HepG2 (cell line): ENCODE results near the gene COX10. TPM values are rescaled to one million over a fixed set of nuclear protein-coding genes. Genes with fewer than 3 reads are reported as not detected.
"Not testable (repeated sequence)": the region's sequence is repeated elsewhere in the genome, so short reads cannot be mapped to it uniquely, and the experiment has no call there.

Experiments used
- ATAC-seq: fragments of 200-7000 bp; cut with Tn5 transposase; 3 replicates; pipeline ENCODE4 v1.9.1; 2020; ENCODE audit warnings: mild to moderate bottlenecking, moderate library complexity
- BruUV-seq: library from RNA; stranded (reverse); fragments of 400-500 nt; replicated peaks from 2 replicates; lab custom pipeline; 2021; lab: Mats Ljungman, UMichigan
- CTCF ChIA-PET: fragments of 300-600 bp; formaldehyde crosslinking; extraction: SDS; loops from one replicate; lab custom pipeline; 2021; ENCODE audit warnings: low total read pairs, inconsistent platforms, low intra/inter-chr PET ratio; lab: Yijun Ruan, JAX
- POLR2A ChIA-PET: fragments of 350-600 bp; sonication (Branson Sonifier 250); formaldehyde crosslinking; loops from one replicate; lab custom pipeline; 2020; ENCODE audit warnings: antibody characterized with exemption, inconsistent platforms; lab: Yijun Ruan, JAX
- DNase-seq: peaks from one replicate; pipeline ENCODE4 v3.0.0-alpha.2; 2015; ENCODE audit warnings: low spot score
- FAIRE-seq: peaks from 3 replicates; lab custom pipeline; 2011; peaks lifted over from hg19 to GRCh38; lab: Jason Lieb, UNC
- H2AFZ ChIP-seq: one replicate; pipeline ENCODE4 v1.6.1; 2011; ENCODE audit warnings: low read length, inconsistent platforms
- H3K27ac ChIP-seq: fragments of 300-600 bp; 3 replicates; pipeline ENCODE4 v1.8.0; 2011; ENCODE audit warnings: mixed run types, mild to moderate bottlenecking, mixed read lengths, low read length, inconsistent platforms; ENCODE audit not compliant: insufficient read depth; ENCODE audit errors: extremely low read length
- H3K27me3 ChIP-seq, 2 experiments: fragments of 200-600 bp in 1 of 2; 2 replicates in 1 of 2; 3 replicates in 1 of 2; pipeline versions ENCODE4 v1.6.0 to v1.8.0; 2011; ENCODE audit warnings: low read length in 2 of 2, mild to moderate bottlenecking in 2 of 2, moderate library complexity in 2 of 2, inconsistent platforms in 1 of 2; ENCODE audit not compliant: insufficient read depth in 2 of 2, control insufficient read depth in 1 of 2
- H3K36me3 ChIP-seq, 2 experiments: fragments of 200-600 bp in 1 of 2; replicated peaks in 1 of 2; 2 replicates in 1 of 2; 3 replicates in 1 of 2; pipeline versions ENCODE4 v1.5.1 to v1.8.0; 2011; ENCODE audit warnings: low read length in 2 of 2, inconsistent platforms in 1 of 2; ENCODE audit not compliant: insufficient read depth in 2 of 2, control insufficient read depth in 1 of 2
- H3K4me1 ChIP-seq: 2 replicates; pipeline ENCODE4 v1.5.1; 2012; ENCODE audit warnings: low read length, inconsistent platforms; ENCODE audit not compliant: insufficient read depth
- H3K4me2 ChIP-seq: 2 replicates; pipeline ENCODE4 v1.6.0; 2011; ENCODE audit warnings: low read depth, low read length, inconsistent platforms
- H3K4me3 ChIP-seq, 3 experiments: fragments of 200-600 bp in 1 of 3; sonication (generic), shearing (Covaris generic) in 1 of 3; replicated peaks in 1 of 3; 2 replicates each; pipeline ENCODE4 v1.5.1; 2011 to 2016; ENCODE audit warnings: low read length in 3 of 3, inconsistent platforms in 2 of 3, low read depth in 2 of 3, mild to moderate bottlenecking in 2 of 3, control low read depth in 1 of 3, mixed read lengths in 1 of 3; ENCODE audit not compliant: insufficient read depth in 1 of 3
- H3K79me2 ChIP-seq: one replicate; pipeline ENCODE4 v1.6.1; 2011; ENCODE audit warnings: low read length, inconsistent platforms; ENCODE audit not compliant: insufficient read depth
- H3K9ac ChIP-seq: 2 replicates; pipeline ENCODE4 v1.6.0; 2011; ENCODE audit warnings: mild to moderate bottlenecking, low read depth, low read length, inconsistent platforms; ENCODE audit not compliant: insufficient read depth
- H3K9me3 ChIP-seq: 2 replicates; pipeline ENCODE4 v1.5.1; 2012; ENCODE audit warnings: mild to moderate bottlenecking, low read length
- H4K20me1 ChIP-seq: 2 replicates; pipeline ENCODE4 v1.6.0; 2011; ENCODE audit warnings: inconsistent platforms, mild to moderate bottlenecking, low read length, moderate library complexity; ENCODE audit not compliant: insufficient read depth
- MAFK ChIP-seq, 2 experiments: IDR thresholded peaks in 1 of 2; conservative IDR thresholded peaks in 1 of 2; 2 replicates each; pipeline ENCODE4 v1.6.1; 2011; ENCODE audit warnings: improper control_type of control experiment in 2 of 2, low read length in 2 of 2
- WGBS: methylation state at CpG from one replicate; pipeline ENCODE4 v1.1.6; 2017; ENCODE audit warnings: low lambda C conversion rate; 5-methylcytosine and 5-hydroxymethylcytosine counted together
- in situ Hi-C: cut with HindIII; loops from 2 replicates; pipeline ENCODE4 v1.10.0; 2017; ENCODE audit warnings: low pct_unique_long_range_greater_than_20kb; ENCODE audit not compliant: extremely low pct_ligation_motif_present
- intact Hi-C: fragments of 100-400 bp; cut with micrococcal nuclease; formaldehyde crosslinking; loops from one replicate; pipeline ENCODE4 v1.10.0; 2022; ENCODE audit not compliant: unreplicated experiment
- polyA plus RNA-seq, 8 experiments: library from polyadenylated mRNA; depleted of rRNA in 3 of 8; stranded (reverse) in 7 of 8; unstranded in 1 of 8; fragments of >200 nt; fragmentation: Illumina TruSeq in 4 of 8; extraction: Trizol in 4 of 8; gene quantifications; 2 replicates each; pipeline versions ENCODE4 v1.2.1 to v1.2.3, GENCODE V29; 2011 to 2016; ENCODE audit warnings: low read depth in 4 of 8, missing spikeins in 1 of 8, mixed read lengths in 1 of 8; ENCODE audit not compliant: insufficient read depth in 1 of 8
- total RNA-seq, 5 experiments: library from RNA; depleted of rRNA; stranded (reverse); fragments of >200 nt; fragmentation: Illumina TruSeq; extraction: Trizol; gene quantifications; 2 replicates each; pipeline ENCODE4 v1.2.3, GENCODE V29; 2016; ENCODE audit warnings: low read depth in 1 of 5

COX10 gene
- total and polyA plus RNA-seq, 2 of the 13 experiments (the other 11 are each of a cell fraction or from before 2014, with no cell fraction given) = 13.9 to 20.1 TPM

DNA sequence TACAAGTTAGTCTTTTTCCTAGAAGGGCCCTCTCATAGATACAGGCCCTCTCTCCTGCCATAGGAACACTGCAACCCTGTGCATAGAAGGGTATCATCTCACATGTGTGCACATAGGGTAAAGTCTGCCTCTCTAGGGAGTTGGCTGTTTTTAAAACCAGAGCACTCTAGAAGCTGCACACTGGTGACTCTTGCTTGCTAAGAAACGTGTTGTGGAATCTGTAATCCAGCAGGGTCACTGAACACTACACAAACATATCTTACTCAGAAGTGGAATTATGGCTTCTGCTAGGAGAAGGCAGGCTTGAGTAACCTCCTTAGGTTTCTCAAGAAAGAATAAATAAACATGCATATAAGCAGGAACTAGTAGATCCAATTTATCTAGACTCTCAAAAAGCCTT lies 121.5 kb downstream of the COX10 start:
- H2AFZ ChIP-seq, POLR2A ChIA-PET, H3K9me3 ChIP-seq, H3K27me3 ChIP-seq, H3K79me2 ChIP-seq, H3K4me3 ChIP-seq, ATAC-seq, H3K36me3 ChIP-seq, intact Hi-C loops, H4K20me1 ChIP-seq, CTCF ChIA-PET, H3K27ac ChIP-seq, DNase-seq, FAIRE-seq, H3K4me2 ChIP-seq, H3K4me1 ChIP-seq, in situ Hi-C loops, H3K9ac ChIP-seq, BruUV-seq: not testable (repeated sequence)
- WGBS = no CpG with 5 or more reads among the region's 1 CpG

DNA sequence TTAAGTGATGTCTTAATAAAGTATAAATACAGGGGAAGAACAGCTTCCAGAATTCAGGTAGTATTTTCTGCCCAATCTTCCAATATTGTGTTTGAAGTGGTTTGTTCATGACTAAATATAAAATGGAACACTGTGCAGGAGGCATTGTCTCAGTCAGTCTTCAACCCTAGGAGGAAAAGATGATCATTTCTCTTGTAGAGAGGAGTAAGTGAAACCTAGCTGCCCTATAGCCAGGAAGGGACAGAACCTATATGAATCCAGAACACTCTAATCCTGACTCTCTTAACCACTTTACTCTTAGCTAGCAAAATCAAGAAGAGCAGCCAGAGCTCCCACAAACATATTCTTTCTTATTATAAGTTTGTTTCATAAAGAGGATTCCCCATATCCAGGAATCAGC lies 122.2 kb downstream of the COX10 start:
- H3K27me3 ChIP-seq, H3K4me3 ChIP-seq, FAIRE-seq, DNase-seq, in situ Hi-C loops, H3K27ac ChIP-seq, CTCF ChIA-PET, H3K36me3 ChIP-seq, H4K20me1 ChIP-seq, POLR2A ChIA-PET, H3K9ac ChIP-seq, intact Hi-C loops, H3K9me3 ChIP-seq, H2AFZ ChIP-seq, H3K79me2 ChIP-seq, H3K4me1 ChIP-seq, ATAC-seq, H3K4me2 ChIP-seq, BruUV-seq: not testable (repeated sequence)

DNA sequence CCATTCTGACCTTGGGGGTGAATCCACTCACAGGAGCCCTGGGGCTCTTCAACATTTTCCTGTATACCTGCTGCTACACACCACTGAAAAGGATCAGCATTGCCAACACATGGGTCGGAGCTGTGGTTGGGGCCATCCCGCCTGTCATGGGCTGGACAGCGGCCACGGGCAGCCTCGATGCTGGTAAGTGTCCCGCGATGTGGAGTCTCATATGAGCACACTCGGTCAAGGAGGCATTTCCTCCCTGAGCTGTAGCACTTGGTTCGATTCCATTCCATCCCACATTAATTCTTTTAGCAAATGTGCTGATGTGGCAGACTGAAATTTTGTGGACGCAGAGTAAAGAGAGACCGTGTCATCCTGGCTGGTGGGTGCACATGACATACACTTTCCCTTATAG lies 122.7 kb downstream of the COX10 start:
- H3K27ac ChIP-seq, H2AFZ ChIP-seq, in situ Hi-C loops, BruUV-seq, ATAC-seq, H3K27me3 ChIP-seq, H3K9me3 ChIP-seq, intact Hi-C loops, H3K36me3 ChIP-seq, FAIRE-seq, H3K4me1 ChIP-seq, H3K79me2 ChIP-seq, H3K4me3 ChIP-seq, H3K4me2 ChIP-seq, H3K9ac ChIP-seq, CTCF ChIA-PET, DNase-seq, H4K20me1 ChIP-seq, POLR2A ChIA-PET: not testable (repeated sequence)
- TF ChIP-seq MAFK (conservative IDR thresholded peaks at IDR 0.05 in 1 of 2, IDR thresholded peaks at IDR 0.05 in 1 of 2; ENCODE audit: low read length in 2 of 2) = peak in 1 of 2 experiments; percentile 47; a peak in 2 of 4 replicates
- WGBS = 100% methylated on average over 7 of the region's 11 CpGs

- 94% methylated on average over 13 of the region's 13 CpGs for WGBS
- H3K27me3 ChIP-seq, in situ Hi-C loops, FAIRE-seq, POLR2A ChIA-PET, H3K9ac ChIP-seq, ATAC-seq, H3K4me3 ChIP-seq, H4K20me1 ChIP-seq, DNase-seq, H2AFZ ChIP-seq, intact Hi-C loops, CTCF ChIA-PET, H3K4me1 ChIP-seq, H3K27ac ChIP-seq, H3K79me2 ChIP-seq, BruUV-seq, H3K9me3 ChIP-seq, H3K4me2 ChIP-seq: not testable (repeated sequence)
- H3K36me3 ChIP-seq = peaks cover 2 to 10% of the 10 kb centered on the region in 2 experiments; a peak in 3 of 5 replicates
These were observed 123.5 kb downstream of the COX10 start for GRCh38 chr17:14192636-14193344.
